ENCODE measurements around the gene EID2B. TPM values are rescaled to one million over a fixed set of nuclear protein-coding genes. Genes with fewer than 3 reads are reported as not detected.

The EID2B gene
- total and polyA plus RNA-seq, 10 donors, result 2.0 to 5.7 (median 4.7) TPM

DNA sequence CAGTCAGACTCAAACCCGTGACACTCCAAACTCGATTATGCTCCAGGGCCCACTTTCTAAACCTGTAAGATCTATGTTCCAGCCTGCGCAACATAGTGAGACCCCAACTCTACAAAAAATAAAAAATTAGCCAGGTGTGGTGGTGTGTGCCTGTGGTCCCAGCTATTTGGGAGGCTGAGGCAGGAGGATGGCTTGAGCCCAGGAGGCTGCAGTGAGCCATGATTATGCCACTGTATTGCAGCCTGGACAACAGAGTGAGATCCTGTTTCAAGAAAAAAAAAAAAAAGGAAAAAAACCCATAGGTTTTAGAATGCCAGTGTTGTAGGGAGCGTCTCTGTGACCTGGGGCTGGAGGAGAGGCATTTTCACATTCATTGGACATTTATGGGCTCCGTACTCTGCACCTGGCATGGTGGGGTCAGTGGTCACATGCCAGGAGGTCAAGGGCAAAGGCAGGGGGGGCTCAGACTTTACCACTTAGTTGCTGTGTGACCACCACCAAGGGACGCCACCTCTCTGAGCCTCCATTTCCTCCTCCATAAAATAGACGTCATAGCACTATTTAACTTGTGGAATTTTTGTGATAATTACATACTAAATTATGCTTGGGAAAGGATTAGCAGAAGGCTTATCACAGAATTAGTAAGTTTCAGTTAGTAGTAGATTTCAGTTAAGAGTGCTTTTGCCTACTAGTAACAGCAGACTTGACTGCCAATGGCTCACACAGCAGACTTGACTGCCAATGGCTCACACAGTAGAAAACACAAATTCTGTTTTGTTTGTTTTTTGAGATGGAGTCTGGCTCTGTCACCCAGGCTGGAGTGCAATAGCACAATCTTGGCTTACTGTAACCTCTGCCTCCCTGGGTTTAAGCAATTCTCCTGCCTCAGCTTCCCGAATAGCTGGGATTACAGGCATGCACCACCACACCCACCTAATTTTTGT lies 11.8 kb downstream of the EID2B start:
- Histone ChIP-seq H3K27me3 (replicated peaks in 1 of 7) (peaks cover 0 to 33% (median 16%) of the 10 kb centered on the region in 7 donors), H3K36me3 (no peaks in the 10 kb centered on the region), H3K27ac (no peak overlapping the region), H3K4me3 (no peak overlapping the region), H3K9me3 (no peaks in the 10 kb centered on the region), H3K4me1 (peaks cover 0 to 7% (median 5%) of the 10 kb centered on the region in 6 donors)
- intact Hi-C loops (cut with DNase I; ENCODE audit: low total_unique reads), result no loop called here
- WGBS, 5 donors, result 84 to 96% (median 86%) methylated on average over 8 of the region's 8 CpGs
- TF ChIP-seq CTCF (IDR thresholded peaks at IDR 0.05 in 8 of 11, conservative IDR thresholded peaks at IDR 0.05 in 3 of 11) (no peak), POLR2AphosphoS5 (IDR thresholded peaks at IDR 0.05) (no peak), POLR2A (IDR thresholded peaks at IDR 0.05) (no peak)
- DNase-seq, result peak; percentile 13

DNA sequence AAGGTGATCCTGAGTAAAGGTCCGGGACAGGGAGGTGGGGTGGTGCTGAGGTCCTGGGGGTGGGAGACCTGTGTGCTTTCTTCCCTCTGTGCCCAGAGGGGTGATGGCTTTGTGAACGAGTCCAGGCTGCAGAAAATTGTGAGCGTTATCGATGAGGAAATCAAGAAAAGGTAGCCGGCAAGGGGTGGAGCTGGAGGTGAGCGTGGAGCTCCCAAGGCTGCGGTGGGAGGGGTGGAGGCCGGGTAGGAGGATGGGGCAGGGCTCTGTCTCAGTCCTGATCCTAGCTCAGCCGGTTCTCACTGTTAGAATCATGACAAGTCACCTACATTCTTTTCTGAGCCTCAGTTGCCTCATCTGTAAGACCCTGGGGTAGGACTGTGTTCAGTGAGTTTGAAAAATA lies 13.7 kb downstream of the EID2B start:
- TF ChIP-seq CTCF (IDR thresholded peaks at IDR 0.05 in 8 of 11, conservative IDR thresholded peaks at IDR 0.05 in 3 of 11), result no peak
- no peak for TF ChIP-seq POLR2AphosphoS5 (IDR thresholded peaks at IDR 0.05)
- no peak for TF ChIP-seq POLR2A (IDR thresholded peaks at IDR 0.05)
- intact Hi-C loops (cut with DNase I; ENCODE audit: low total_unique reads), result no loop called here
- no peaks in the 10 kb centered on the region for H3K9me3 ChIP-seq
- no peak overlapping the region for H3K27ac ChIP-seq
- peaks cover 11 to 20% (median 17%) of the 10 kb centered on the region in 6 donors for H3K4me1 ChIP-seq
- peak; percentile 11 for DNase-seq
- 57 to 78% (median 75%) methylated on average over 9 of the region's 9 CpGs for WGBS, 5 donors
- no peak overlapping the region for H3K4me3 ChIP-seq
- H3K36me3 ChIP-seq, result no peaks in the 10 kb centered on the region
- peaks cover 0 to 52% (median 34%) of the 10 kb centered on the region in 7 donors for H3K27me3 ChIP-seq (replicated peaks in 1 of 7)

- DNase-seq, result peak; percentile 8
- no peaks in the 10 kb centered on the region for H3K9me3 ChIP-seq
- H3K27me3 ChIP-seq (replicated peaks in 1 of 7), result peaks cover 0 to 57% (median 37%) of the 10 kb centered on the region in 7 donors
- intact Hi-C loops (cut with DNase I; ENCODE audit: low total_unique reads), result no loop called here
- no peak overlapping the region for H3K4me3 ChIP-seq
- H3K36me3 ChIP-seq, result no peaks in the 10 kb centered on the region
- H3K4me1 ChIP-seq, result peaks cover 11 to 20% (median 17%) of the 10 kb centered on the region in 6 donors
- no peak for TF ChIP-seq POLR2AphosphoS5 (IDR thresholded peaks at IDR 0.05)
- TF ChIP-seq POLR2A (IDR thresholded peaks at IDR 0.05), result no peak
- TF ChIP-seq CTCF (IDR thresholded peaks at IDR 0.05 in 8 of 11, conservative IDR thresholded peaks at IDR 0.05 in 3 of 11), result no peak
- H3K27ac ChIP-seq, result no peak overlapping the region
- WGBS, 5 donors, result 49 to 70% (median 68%) methylated on average over 5 of the region's 5 CpGs
Measured at GRCh38 chr19:39518458-39518857, 14.2 kb downstream of the EID2B start.

GRCh38 chr19:39517432-39517831 lies 15.2 kb downstream of the EID2B start:
- no peak for TF ChIP-seq POLR2A (IDR thresholded peaks at IDR 0.05)
- TF ChIP-seq POLR2AphosphoS5 (IDR thresholded peaks at IDR 0.05), result no peak
- no peak for TF ChIP-seq CTCF (IDR thresholded peaks at IDR 0.05 in 8 of 11, conservative IDR thresholded peaks at IDR 0.05 in 3 of 11)
- H3K27ac ChIP-seq, result no peak overlapping the region
- no peaks in the 10 kb centered on the region for H3K9me3 ChIP-seq
- H3K4me3 ChIP-seq, result no peak overlapping the region
- intact Hi-C loops (cut with DNase I; ENCODE audit: low total_unique reads), result no loop called here
- H3K36me3 ChIP-seq, result no peaks in the 10 kb centered on the region
- peaks cover 0 to 67% (median 37%) of the 10 kb centered on the region in 7 donors for H3K27me3 ChIP-seq (replicated peaks in 1 of 7)
- DNase-seq, result peak; percentile 6
- H3K4me1 ChIP-seq, result peaks cover 11 to 20% (median 17%) of the 10 kb centered on the region in 6 donors
- WGBS, 5 donors, result 65 to 78% (median 76%) methylated on average over 3 of the region's 3 CpGs

Data from spleen (tissue), 11 donors.